ENCODE results near the gene HS1BP3.

HS1BP3 gene

GRCh38 chr2:20619624-20620024 lies 31.3 kb downstream of the HS1BP3 start:
- DNase-seq (ENCODE audit: low spot score), result no peak
- FAIRE-seq, result no peak

GRCh38 chr2:20618886-20619521 lies 31.9 kb downstream of the HS1BP3 start:
- FAIRE-seq (no peak), DNase-seq (ENCODE audit: low spot score) (no peak)

- DNase-seq (ENCODE audit: low spot score) (no peak), FAIRE-seq (no peak)
Measured at GRCh38 chr2:20618468-20618885, 32.4 kb downstream of the HS1BP3 start.

- peak; percentile 92 for DNase-seq (ENCODE audit: low spot score)
- FAIRE-seq, result no peak
Measured at GRCh38 chr2:20617892-20618467, 32.9 kb downstream of the HS1BP3 start.

- peak; percentile 49 for DNase-seq (ENCODE audit: low spot score)
- FAIRE-seq, result no peak
Measured at GRCh38 chr2:20617081-20617575, 33.8 kb downstream of the HS1BP3 start.

- DNase-seq (ENCODE audit: low spot score) (no peak), FAIRE-seq (no peak)
Measured at GRCh38 chr2:20616341-20616871, 34.5 kb downstream of the HS1BP3 start.

GRCh38 chr2:20615466-20616241 lies 35.2 kb downstream of the HS1BP3 start:
- DNase-seq (ENCODE audit: low spot score) (no peak), FAIRE-seq (no peak)

GRCh38 chr2:20615068-20615465 lies 35.8 kb downstream of the HS1BP3 start:
- FAIRE-seq (no peak), DNase-seq (ENCODE audit: low spot score) (no peak)

GRCh38 chr2:20614201-20615067 lies 36.5 kb downstream of the HS1BP3 start:
- no peak for FAIRE-seq
- peak; percentile 79 for DNase-seq (ENCODE audit: low spot score)

- no peak for DNase-seq (ENCODE audit: low spot score)
- no peak for FAIRE-seq
Measured at GRCh38 chr2:20612925-20613916, 37.7 kb downstream of the HS1BP3 start.

GRCh38 chr2:20611844-20612356 lies 39.0 kb downstream of the HS1BP3 start:
- FAIRE-seq (no peak), DNase-seq (ENCODE audit: low spot score) (no peak)

- DNase-seq (ENCODE audit: low spot score) (no peak), FAIRE-seq (no peak)
Measured at GRCh38 chr2:20611077-20611843, 39.6 kb downstream of the HS1BP3 start.

GRCh38 chr2:20609995-20610357 lies 40.9 kb downstream of the HS1BP3 start:
- DNase-seq (ENCODE audit: low spot score), result no peak

GRCh38 chr2:20609349-20609994 lies 41.4 kb downstream of the HS1BP3 start:
- no peak for FAIRE-seq
- peak; percentile 65 for DNase-seq (ENCODE audit: low spot score)

More at GRCh38 chr2:20609995-20610357, 40.9 kb downstream of the HS1BP3 start:
- FAIRE-seq, result no peak

GRCh38 chr2:20608666-20609348 lies 42.1 kb downstream of the HS1BP3 start:
- DNase-seq (ENCODE audit: low spot score) (no peak), FAIRE-seq (no peak)

GRCh38 chr2:20607446-20607845 lies 43.5 kb downstream of the HS1BP3 start:
- no peak for FAIRE-seq
- DNase-seq (ENCODE audit: low spot score), result no peak

GRCh38 chr2:20606198-20606597 lies 44.7 kb downstream of the HS1BP3 start:
- no peak for FAIRE-seq
- no peak for DNase-seq (ENCODE audit: low spot score)

GRCh38 chr2:20604951-20605381 lies 45.9 kb downstream of the HS1BP3 start:
- DNase-seq (ENCODE audit: low spot score) (no peak), FAIRE-seq (no peak)

Measured in urothelium cell line (cell line).